Esophagus squamous epithelium (tissue), 4 donors: Measurements from ENCODE around the gene CRTAP.

Experiments
- CTCF ChIP-seq, 6 experiments: fragments of 450-650 bp in 4 of 6; fragments of 200-600 bp in 2 of 6; sonication (generic) in 2 of 6; IDR thresholded peaks; one replicate each; pipeline ENCODE4 v1.5.1; 2016 to 2019; ENCODE audit warnings: antibody characterized with exemption in 6 of 6, mild to moderate bottlenecking in 4 of 6, moderate library complexity in 4 of 6
- POLR2A ChIP-seq, 4 donors: fragments of 450-650 bp; IDR thresholded peaks; one replicate each; pipeline ENCODE4 v1.6.1; 2017; ENCODE audit warnings: antibody characterized with exemption in 4 of 4, mild to moderate bottlenecking in 4 of 4, moderate library complexity in 3 of 4

- TF ChIP-seq CTCF (IDR thresholded peaks at IDR 0.05) (no peak), POLR2A (IDR thresholded peaks at IDR 0.05) (no peak)
These were observed 52.3 kb downstream of the CRTAP start for GRCh38 chr3:33166095-33166494.
